Vagina (tissue), 2 donors: ENCODE data around the gene IL16. TPM values are rescaled to one million over a fixed set of nuclear protein-coding genes. Genes with fewer than 3 reads are reported as not detected.

Source experiments
- DNase-seq, 2 donors: peaks; one replicate each; pipeline ENCODE4 v3.0.0-alpha.2; 2017; ENCODE audit errors: extremely low spot score in 2 of 2
- H3K27ac ChIP-seq: fragments of 200-600 bp; sonication (generic); one replicate; pipeline ENCODE4 v1.5.1; 2019
- H3K27me3 ChIP-seq: fragments of 200-600 bp; sonication (generic); one replicate; pipeline ENCODE4 v1.5.1; 2019
- H3K36me3 ChIP-seq, 2 donors: fragments of 200-600 bp; sonication (generic); one replicate each; pipeline ENCODE4 v1.5.1; 2017 to 2019
- H3K4me1 ChIP-seq: fragments of 200-600 bp; sonication (generic); one replicate; pipeline ENCODE4 v1.5.1; 2019
- H3K4me3 ChIP-seq, 2 donors: fragments of 200-600 bp; sonication (generic); 1 replicate in 1 of 2; 2 replicates in 1 of 2; pipeline ENCODE4 v1.5.1; 2016 to 2019
- H3K9me3 ChIP-seq: fragments of 200-600 bp; sonication (generic); one replicate; pipeline ENCODE4 v1.5.1; 2019
- POLR2A ChIP-seq, 2 donors: fragments of 450-650 bp; IDR thresholded peaks; one replicate each; pipeline ENCODE4 v1.6.1; 2017; ENCODE audit warnings: antibody characterized with exemption in 2 of 2, mild to moderate bottlenecking in 2 of 2, moderate library complexity in 2 of 2
- POLR2AphosphoS5 ChIP-seq, 2 donors: sonication (generic); formaldehyde crosslinking; IDR thresholded peaks; one replicate each; pipeline ENCODE4 v1.9.0; 2017; ENCODE audit warnings: antibody characterized with exemption in 2 of 2, mild to moderate bottlenecking in 2 of 2, low read depth in 1 of 2; ENCODE audit not compliant: insufficient read depth in 1 of 2
- intact Hi-C: fragments of 100-400 bp; cut with DNase I; formaldehyde crosslinking; loops from one replicate; pipeline ENCODE4 v1.15.1; 2023
- total RNA-seq: library from RNA; depleted of rRNA; stranded (reverse); fragments of >200 nt; gene quantifications from one replicate; pipeline ENCODE4 v1.2.3, GENCODE V29; 2016
- TF ChIP-seq, protein P1 (sequence below), 3 experiments: fragments of 450-650 bp in 2 of 3; fragments of 200-600 bp in 1 of 3; sonication (generic) in 1 of 3; IDR thresholded peaks; one replicate each; pipeline ENCODE4 v1.5.1; 2017 to 2019; ENCODE audit warnings: antibody characterized with exemption in 3 of 3, mild to moderate bottlenecking in 2 of 3, moderate library complexity in 2 of 3

Gene IL16
- total RNA-seq, 1 donor from 2014 or later: 19.9 TPM

DNA sequence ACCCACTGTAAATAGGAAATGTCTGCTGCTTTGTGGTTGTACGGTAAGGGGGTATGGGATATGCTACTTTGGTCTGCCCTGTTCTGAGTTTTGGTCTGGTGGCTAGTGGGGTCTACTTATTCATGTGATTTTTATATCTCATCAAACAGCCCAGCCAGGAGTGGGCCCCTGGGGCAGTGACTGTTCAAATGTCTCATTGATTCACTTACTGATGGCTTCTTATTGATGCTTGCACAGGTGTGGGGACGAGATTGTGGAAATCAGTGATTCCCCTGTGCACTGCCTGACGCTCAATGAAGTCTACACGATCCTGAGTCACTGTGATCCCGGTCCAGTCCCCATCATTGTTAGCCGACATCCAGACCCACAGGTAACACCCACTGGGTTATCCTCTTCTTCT lies 88.8 kb downstream of the IL16 start:
- peaks cover 3% of the 10 kb centered on the region for H3K4me1 ChIP-seq
- intact Hi-C loops: no loop called here
- TF ChIP-seq POLR2AphosphoS5 (IDR thresholded peaks at IDR 0.05; ENCODE audit: insufficient read depth in 1 of 2, low read depth in 1 of 2): no peak
- TF ChIP-seq POLR2A (IDR thresholded peaks at IDR 0.05): no peak
- TF ChIP-seq, protein P1, sequence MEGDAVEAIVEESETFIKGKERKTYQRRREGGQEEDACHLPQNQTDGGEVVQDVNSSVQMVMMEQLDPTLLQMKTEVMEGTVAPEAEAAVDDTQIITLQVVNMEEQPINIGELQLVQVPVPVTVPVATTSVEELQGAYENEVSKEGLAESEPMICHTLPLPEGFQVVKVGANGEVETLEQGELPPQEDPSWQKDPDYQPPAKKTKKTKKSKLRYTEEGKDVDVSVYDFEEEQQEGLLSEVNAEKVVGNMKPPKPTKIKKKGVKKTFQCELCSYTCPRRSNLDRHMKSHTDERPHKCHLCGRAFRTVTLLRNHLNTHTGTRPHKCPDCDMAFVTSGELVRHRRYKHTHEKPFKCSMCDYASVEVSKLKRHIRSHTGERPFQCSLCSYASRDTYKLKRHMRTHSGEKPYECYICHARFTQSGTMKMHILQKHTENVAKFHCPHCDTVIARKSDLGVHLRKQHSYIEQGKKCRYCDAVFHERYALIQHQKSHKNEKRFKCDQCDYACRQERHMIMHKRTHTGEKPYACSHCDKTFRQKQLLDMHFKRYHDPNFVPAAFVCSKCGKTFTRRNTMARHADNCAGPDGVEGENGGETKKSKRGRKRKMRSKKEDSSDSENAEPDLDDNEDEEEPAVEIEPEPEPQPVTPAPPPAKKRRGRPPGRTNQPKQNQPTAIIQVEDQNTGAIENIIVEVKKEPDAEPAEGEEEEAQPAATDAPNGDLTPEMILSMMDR (IDR thresholded peaks at IDR 0.05): no peak
- no peak overlapping the region for H3K4me3 ChIP-seq
- no peak for DNase-seq
- H3K9me3 ChIP-seq: no peaks in the 10 kb centered on the region
- H3K36me3 ChIP-seq: peaks cover 0 to 5% of the 10 kb centered on the region in 2 donors
- no peak overlapping the region for H3K27ac ChIP-seq
- H3K27me3 ChIP-seq: no peaks in the 10 kb centered on the region

DNA sequence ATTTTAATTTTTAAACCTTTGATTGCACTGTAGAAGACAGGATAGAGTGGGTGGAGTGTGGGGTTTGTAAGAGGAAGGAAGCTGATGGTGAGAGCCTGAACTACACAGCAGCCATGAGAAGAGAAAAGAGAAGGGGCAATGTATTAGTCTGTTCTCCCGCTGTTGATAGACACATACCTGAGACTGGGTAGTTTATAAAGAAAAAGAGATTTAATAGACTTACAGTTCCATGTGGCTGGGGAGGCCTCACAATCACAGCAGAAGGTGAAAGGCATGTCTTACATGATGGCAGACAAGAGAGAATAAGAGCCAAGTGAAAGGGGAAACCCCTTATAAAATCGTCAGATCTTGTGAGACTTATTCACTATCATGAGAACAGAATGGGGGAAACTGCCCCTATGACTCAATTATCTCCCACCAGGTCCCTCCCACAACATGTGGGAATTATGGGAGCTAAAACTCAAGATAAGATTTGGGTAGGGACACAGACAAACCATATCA lies 90.0 kb downstream of the IL16 start:
- intact Hi-C loops: no loop called here

DNA sequence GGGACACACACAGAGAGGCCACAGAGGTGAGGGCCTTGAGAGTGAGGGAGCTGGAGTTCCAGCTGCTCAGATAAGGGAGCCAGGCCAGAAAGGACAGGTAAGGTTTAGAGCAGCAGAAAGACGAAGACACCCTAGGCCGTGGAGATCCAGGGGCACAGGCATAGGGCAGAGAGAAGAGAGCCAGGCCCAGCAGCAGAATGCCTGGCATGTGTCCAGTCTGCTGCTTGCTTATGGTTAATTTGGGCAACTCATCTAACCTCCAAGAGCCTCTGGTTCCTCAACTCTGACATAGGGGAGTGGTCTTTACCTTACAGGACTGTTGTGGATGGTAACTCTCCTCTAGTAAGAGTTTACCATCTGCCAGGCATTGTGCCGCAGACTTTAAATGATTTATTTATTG lies 91.4 kb downstream of the IL16 start:
- intact Hi-C loops: no loop called here
- Histone ChIP-seq H3K9me3 (no peaks in the 10 kb centered on the region), H3K4me1 (peaks cover 5% of the 10 kb centered on the region), H3K27ac (no peak overlapping the region), H3K27me3 (no peaks in the 10 kb centered on the region), H3K36me3 (peaks cover 0 to 17% of the 10 kb centered on the region in 2 donors), H3K4me3 (no peak overlapping the region)
- no peak for DNase-seq
- TF ChIP-seq POLR2A (IDR thresholded peaks at IDR 0.05): no peak
- no peak for TF ChIP-seq POLR2AphosphoS5 (IDR thresholded peaks at IDR 0.05; ENCODE audit: insufficient read depth in 1 of 2, low read depth in 1 of 2)
- TF ChIP-seq, protein P1 (IDR thresholded peaks at IDR 0.05): no peak

More for the DNA sequence above, 90.0 kb downstream of the IL16 start:
- no peak for DNase-seq
- Histone ChIP-seq H3K27me3 (no peaks in the 10 kb centered on the region), H3K9me3 (no peaks in the 10 kb centered on the region), H3K36me3 (peaks cover 0 to 5% of the 10 kb centered on the region in 2 donors), H3K4me1 (no peaks in the 10 kb centered on the region), H3K27ac (no peak overlapping the region), H3K4me3 (no peak overlapping the region)
- TF ChIP-seq, protein P1 (IDR thresholded peaks at IDR 0.05): no peak
- TF ChIP-seq POLR2A (IDR thresholded peaks at IDR 0.05) (no peak), POLR2AphosphoS5 (IDR thresholded peaks at IDR 0.05; ENCODE audit: insufficient read depth in 1 of 2, low read depth in 1 of 2) (no peak)

DNA sequence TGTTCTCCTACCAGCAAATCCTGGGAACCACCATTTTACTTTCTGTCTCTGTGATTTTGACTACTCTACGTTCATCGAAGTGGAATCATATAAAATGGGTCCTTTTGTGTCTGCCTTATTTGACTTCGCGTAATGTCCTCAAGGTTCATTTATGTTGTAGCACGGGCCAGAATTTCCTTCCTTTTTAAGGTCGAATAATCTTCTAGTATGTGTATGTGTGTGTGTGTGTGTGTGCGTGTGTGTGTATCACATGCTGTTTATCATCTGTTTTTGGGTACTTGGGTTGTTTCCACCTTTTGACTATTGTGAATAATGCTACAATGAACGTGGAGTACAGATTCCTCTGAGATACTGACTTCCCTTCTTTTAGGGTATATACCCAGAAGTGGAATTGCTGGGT lies 91.9 kb downstream of the IL16 start:
- no peaks in the 10 kb centered on the region for H3K9me3 ChIP-seq
- TF ChIP-seq POLR2A (IDR thresholded peaks at IDR 0.05): no peak
- TF ChIP-seq POLR2AphosphoS5 (IDR thresholded peaks at IDR 0.05; ENCODE audit: insufficient read depth in 1 of 2, low read depth in 1 of 2): no peak
- TF ChIP-seq, protein P1 (IDR thresholded peaks at IDR 0.05): no peak
- H3K4me1 ChIP-seq: peaks cover 11% of the 10 kb centered on the region
- no peak for DNase-seq
- intact Hi-C loops: no loop called here
- H3K27ac ChIP-seq: no peak overlapping the region
- H3K36me3 ChIP-seq: peaks cover 0 to 19% of the 10 kb centered on the region in 2 donors
- H3K4me3 ChIP-seq: no peak overlapping the region
- no peaks in the 10 kb centered on the region for H3K27me3 ChIP-seq

DNA sequence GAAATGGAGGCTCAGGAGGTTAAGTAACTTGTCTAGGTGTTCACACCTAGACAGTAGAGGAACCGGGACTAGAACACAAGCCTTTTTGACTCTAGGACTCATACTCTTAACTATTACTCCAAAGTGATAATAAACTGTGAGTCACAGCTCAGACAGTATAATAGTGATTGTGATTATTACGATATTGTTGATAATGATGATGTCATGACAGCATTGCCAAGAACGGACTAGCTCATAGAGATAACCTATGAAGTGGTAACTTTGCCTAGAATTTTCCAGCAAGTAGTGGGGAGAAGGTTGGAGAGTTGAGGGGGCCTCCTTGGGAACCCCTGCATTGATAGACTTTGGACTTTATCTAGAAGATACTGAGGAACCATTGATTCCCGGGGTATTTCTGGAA lies 93.2 kb downstream of the IL16 start:
- no peak for DNase-seq
- intact Hi-C loops: no loop called here
- H3K27ac ChIP-seq: no peak overlapping the region
- peaks cover 0 to 19% of the 10 kb centered on the region in 2 donors for H3K36me3 ChIP-seq
- H3K4me1 ChIP-seq: peaks cover 24% of the 10 kb centered on the region
- H3K27me3 ChIP-seq: no peaks in the 10 kb centered on the region
- TF ChIP-seq, protein P1 (IDR thresholded peaks at IDR 0.05): no peak
- H3K9me3 ChIP-seq: no peaks in the 10 kb centered on the region
- no peak overlapping the region for H3K4me3 ChIP-seq
